ENCODE data around the gene MUSTN1.

Gene MUSTN1

DNA sequence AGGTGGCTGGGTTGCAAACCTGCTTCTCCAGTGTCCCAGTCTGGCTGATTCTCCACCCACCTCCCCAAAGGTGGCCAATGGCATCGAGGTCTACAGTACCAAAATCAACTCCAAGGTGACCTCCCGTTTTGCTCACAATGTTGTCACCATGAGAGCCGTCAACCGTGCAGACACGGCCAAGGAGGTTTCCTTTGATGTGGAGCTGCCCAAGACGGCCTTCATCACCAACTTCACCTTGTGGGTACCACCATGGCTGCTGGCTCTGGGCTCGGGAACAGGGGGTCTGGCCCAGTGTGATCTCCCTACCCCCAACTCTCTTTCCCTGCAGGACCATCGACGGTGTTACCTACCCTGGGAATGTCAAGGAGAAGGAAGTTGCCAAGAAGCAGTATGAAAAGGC is 38.4 kb downstream of the MUSTN1 start:
- Histone ChIP-seq H3K4ac (ENCODE audit: low read depth, low read length) (no peak overlapping the region), H3K4me2 (ENCODE audit: low read length) (no peak overlapping the region), H3K9me3 (ENCODE audit: insufficient read depth, low read depth, low read length) (no peaks in the 10 kb centered on the region), H4K8ac (ENCODE audit: low read depth, low read length) (no peak overlapping the region), H3K79me1 (ENCODE audit: low read length) (no peaks in the 10 kb centered on the region), H3K27ac (ENCODE audit: low read depth, low read length) (no peak overlapping the region), H3K14ac (ENCODE audit: low read length) (no peak overlapping the region), H3K9ac (ENCODE audit: low read length) (no peak overlapping the region), H3K27me3 (ENCODE audit: insufficient read depth, low read length) (no peaks in the 10 kb centered on the region), H4K12ac (ENCODE audit: low read depth, low read length) (no peak overlapping the region), H3K4me1 (ENCODE audit: control insufficient read depth in 1 of 2, insufficient read depth in 2 of 2, low read length in 2 of 2) (peaks cover 0 to 3% of the 10 kb centered on the region in 2 experiments), H2AK5ac (ENCODE audit: low read length) (no peak overlapping the region), H2AFZ (ENCODE audit: insufficient read depth, low read length, poor library complexity) (no peak overlapping the region), H2BK120ac (ENCODE audit: insufficient read depth, low read length, poor library complexity) (no peak overlapping the region), H3K36me3 (ENCODE audit: control insufficient read depth in 1 of 2, insufficient read depth in 2 of 2, low read length in 2 of 2) (no peaks in the 10 kb centered on the region), H3K4me3 (ENCODE audit: low read depth, low read length) (no peak overlapping the region), H2BK12ac (ENCODE audit: low read length) (no peak overlapping the region), H4K91ac (ENCODE audit: low read depth, low read length) (no peak overlapping the region), H3K79me2 (ENCODE audit: control insufficient read depth, insufficient read depth, low read length, poor library complexity) (no peaks in the 10 kb centered on the region), H3K18ac (ENCODE audit: low read length) (no peak overlapping the region), H2BK5ac (ENCODE audit: low read depth, low read length, poor library complexity) (no peak overlapping the region), H3K23ac (ENCODE audit: low read length) (no peak overlapping the region)
- no peak for DNase-seq
- WGBS (ENCODE audit: extremely low coverage, insufficient coverage, insufficient read length) = no CpG with 5 or more reads among the region's 9 CpGs

DNA sequence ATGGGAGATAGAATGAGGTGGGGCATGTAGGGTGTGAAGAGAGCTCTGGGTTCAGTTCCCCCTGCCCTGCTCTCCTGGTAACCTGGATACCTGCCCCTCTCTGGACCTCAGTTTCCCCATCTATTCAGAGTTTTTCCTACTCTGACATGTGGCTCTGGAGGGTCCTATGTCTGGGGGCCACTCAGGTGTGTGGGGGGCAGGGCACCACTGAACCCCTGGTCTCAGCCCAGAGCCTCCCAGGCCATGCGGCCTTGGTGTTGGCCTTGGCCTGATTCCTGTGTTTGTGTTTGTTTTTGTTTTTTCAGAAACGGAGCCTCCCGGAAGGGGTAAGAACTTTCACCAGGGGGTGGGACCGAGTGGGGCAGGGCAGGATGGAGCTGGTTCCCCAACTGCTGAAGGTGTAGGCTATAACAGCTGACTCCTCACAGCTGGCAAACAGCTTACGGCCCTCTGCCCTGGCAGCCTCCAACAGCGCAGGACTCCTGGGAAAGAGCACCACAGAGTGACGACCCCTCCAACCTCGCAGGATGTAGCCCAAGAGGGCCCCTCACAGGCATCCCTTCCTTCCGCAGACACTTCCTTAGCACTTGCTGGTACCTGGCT is 39.4 kb downstream of the MUSTN1 start:
- H3K9ac ChIP-seq (ENCODE audit: low read length) = no peak overlapping the region
- H3K36me3 ChIP-seq (ENCODE audit: control insufficient read depth in 1 of 2, insufficient read depth in 2 of 2, low read length in 2 of 2) = no peaks in the 10 kb centered on the region
- H3K4me2 ChIP-seq (ENCODE audit: low read length) = no peak overlapping the region
- H4K12ac ChIP-seq (ENCODE audit: low read depth, low read length) = no peak overlapping the region
- no peak overlapping the region for H3K18ac ChIP-seq (ENCODE audit: low read length)
- H3K79me2 ChIP-seq (ENCODE audit: control insufficient read depth, insufficient read depth, low read length, poor library complexity) = no peaks in the 10 kb centered on the region
- H2BK5ac ChIP-seq (ENCODE audit: low read depth, low read length, poor library complexity) = no peak overlapping the region
- no peak overlapping the region for H3K14ac ChIP-seq (ENCODE audit: low read length)
- H3K4me3 ChIP-seq (ENCODE audit: low read depth, low read length) = no peak overlapping the region
- H4K91ac ChIP-seq (ENCODE audit: low read depth, low read length) = no peak overlapping the region
- H3K27me3 ChIP-seq (ENCODE audit: insufficient read depth, low read length) = no peaks in the 10 kb centered on the region
- H3K27ac ChIP-seq (ENCODE audit: low read depth, low read length) = no peak overlapping the region
- no peak overlapping the region for H2BK12ac ChIP-seq (ENCODE audit: low read length)
- H3K9me3 ChIP-seq (ENCODE audit: insufficient read depth, low read depth, low read length) = no peaks in the 10 kb centered on the region
- no CpG with 5 or more reads among the region's 9 CpGs for WGBS (ENCODE audit: extremely low coverage, insufficient coverage, insufficient read length)
- H2AFZ ChIP-seq (ENCODE audit: insufficient read depth, low read length, poor library complexity) = no peak overlapping the region
- no peak overlapping the region for H2AK5ac ChIP-seq (ENCODE audit: low read length)
- no peak for DNase-seq
- peaks cover 0 to 3% of the 10 kb centered on the region in 2 experiments for H3K4me1 ChIP-seq (ENCODE audit: control insufficient read depth in 1 of 2, insufficient read depth in 2 of 2, low read length in 2 of 2)
- H3K4ac ChIP-seq (ENCODE audit: low read depth, low read length) = no peak overlapping the region
- no peak overlapping the region for H2BK120ac ChIP-seq (ENCODE audit: insufficient read depth, low read length, poor library complexity)
- no peaks in the 10 kb centered on the region for H3K79me1 ChIP-seq (ENCODE audit: low read length)
- H4K8ac ChIP-seq (ENCODE audit: low read depth, low read length) = no peak overlapping the region
- H3K23ac ChIP-seq (ENCODE audit: low read length) = no peak overlapping the region

DNA sequence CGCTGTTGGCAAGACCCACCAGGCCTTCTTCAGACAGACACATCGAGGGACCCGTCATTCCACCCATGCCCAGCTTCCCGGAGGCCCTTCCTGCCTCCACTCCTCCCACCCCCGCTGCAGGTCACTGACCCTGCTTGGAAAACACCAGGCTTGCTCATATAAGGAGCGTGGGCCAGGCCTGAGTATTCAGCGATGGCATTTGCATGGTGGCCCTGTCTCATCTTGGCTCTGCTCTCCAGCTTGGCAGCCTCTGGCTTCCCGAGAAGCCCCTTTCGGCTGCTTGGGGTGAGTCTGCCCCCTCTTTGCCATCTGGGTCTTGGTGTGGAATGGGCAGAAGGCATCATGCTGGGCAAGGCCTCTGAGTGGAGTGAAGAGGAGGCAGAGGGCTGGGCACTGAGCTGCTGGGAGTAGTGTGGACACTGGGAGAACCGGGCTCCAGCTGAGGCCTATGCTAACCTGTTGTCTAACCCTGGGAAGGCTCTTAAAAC is 40.2 kb downstream of the MUSTN1 start, which contains the start of gene ITIH3:
Gene ITIH3, plus strand, starts transcription at position 185 of the 488 bp plus-strand sequence. Its CDS starts 8 bp downstream, at position 193.
- peaks cover 0 to 3% of the 10 kb centered on the region in 2 experiments for H3K4me1 ChIP-seq (ENCODE audit: control insufficient read depth in 1 of 2, insufficient read depth in 2 of 2, low read length in 2 of 2)
- H2BK120ac ChIP-seq (ENCODE audit: insufficient read depth, low read length, poor library complexity) = no peak within 1 kb of the TSS
- WGBS (ENCODE audit: extremely low coverage, insufficient coverage, insufficient read length) = no CpG with 5 or more reads among the region's 10 CpGs

DNA sequence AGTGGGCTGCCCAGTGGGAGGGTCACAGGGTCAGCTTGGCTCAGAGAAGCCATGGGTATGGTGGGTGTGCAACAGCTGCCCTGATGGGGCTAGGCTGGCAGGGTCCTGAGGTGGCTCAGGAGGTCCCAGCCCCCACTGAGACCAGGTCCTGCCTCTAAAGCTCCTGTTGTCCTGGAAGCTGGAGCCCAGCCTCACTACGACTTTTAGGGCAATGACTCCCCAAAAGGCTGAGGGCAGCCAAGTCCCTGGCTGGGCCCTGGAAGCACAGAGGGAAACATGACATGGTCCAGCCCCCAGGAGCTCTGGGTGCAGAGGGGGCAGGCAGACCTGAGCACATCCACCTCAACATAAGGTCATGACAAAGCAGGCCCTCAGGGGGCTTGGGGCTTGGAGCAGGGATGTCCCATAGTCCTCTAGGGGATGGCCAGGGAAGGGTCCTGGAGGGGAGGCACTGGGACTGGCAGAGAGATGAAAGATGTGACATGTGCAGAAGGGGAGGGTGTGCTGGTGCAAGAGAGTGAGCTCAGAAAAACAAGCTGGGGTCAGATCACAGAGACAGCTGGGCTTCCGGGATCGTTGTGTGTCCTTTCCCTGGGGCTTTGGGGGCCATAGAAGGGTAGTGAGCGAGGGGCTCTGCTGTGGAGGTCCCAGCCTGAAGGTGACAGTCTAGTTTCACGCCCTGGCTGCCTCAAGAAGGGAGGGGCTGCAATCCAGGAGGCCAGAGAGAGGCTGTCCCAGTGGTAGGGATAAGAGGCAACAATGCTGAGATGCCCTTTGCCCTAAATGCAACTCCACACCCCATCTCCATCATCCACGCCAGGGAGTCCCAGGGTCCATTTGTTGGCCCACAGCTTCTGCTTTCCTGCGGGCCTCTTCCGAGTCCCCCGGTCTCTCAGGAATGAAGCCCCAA is 40.9 kb downstream of the MUSTN1 start:
- Histone ChIP-seq H3K23ac (ENCODE audit: low read length) (no peak overlapping the region), H3K79me2 (ENCODE audit: control insufficient read depth, insufficient read depth, low read length, poor library complexity) (no peaks in the 10 kb centered on the region), H3K79me1 (ENCODE audit: low read length) (no peaks in the 10 kb centered on the region), H4K12ac (ENCODE audit: low read depth, low read length) (no peak overlapping the region), H2AFZ (ENCODE audit: insufficient read depth, low read length, poor library complexity) (no peak overlapping the region), H4K8ac (ENCODE audit: low read depth, low read length) (no peak overlapping the region), H2AK5ac (ENCODE audit: low read length) (no peak overlapping the region), H3K18ac (ENCODE audit: low read length) (no peak overlapping the region), H4K91ac (ENCODE audit: low read depth, low read length) (no peak overlapping the region), H3K4me3 (ENCODE audit: low read depth, low read length) (no peak overlapping the region), H3K36me3 (ENCODE audit: control insufficient read depth in 1 of 2, insufficient read depth in 2 of 2, low read length in 2 of 2) (no peaks in the 10 kb centered on the region), H3K27ac (ENCODE audit: low read depth, low read length) (no peak overlapping the region), H2BK120ac (ENCODE audit: insufficient read depth, low read length, poor library complexity) (no peak overlapping the region), H3K4ac (ENCODE audit: low read depth, low read length) (no peak overlapping the region), H3K14ac (ENCODE audit: low read length) (no peak overlapping the region), H3K9ac (ENCODE audit: low read length) (no peak overlapping the region), H3K9me3 (ENCODE audit: insufficient read depth, low read depth, low read length) (no peaks in the 10 kb centered on the region), H2BK5ac (ENCODE audit: low read depth, low read length, poor library complexity) (no peak overlapping the region), H3K4me2 (ENCODE audit: low read length) (no peak overlapping the region), H3K27me3 (ENCODE audit: insufficient read depth, low read length) (no peaks in the 10 kb centered on the region), H3K4me1 (ENCODE audit: control insufficient read depth in 1 of 2, insufficient read depth in 2 of 2, low read length in 2 of 2) (peaks cover 0 to 3% of the 10 kb centered on the region in 2 experiments), H2BK12ac (ENCODE audit: low read length) (no peak overlapping the region)
- no CpG with 5 or more reads among the region's 9 CpGs for WGBS (ENCODE audit: extremely low coverage, insufficient coverage, insufficient read length)
- no peak for DNase-seq

More for the DNA sequence above, 40.2 kb downstream of the MUSTN1 start, which contains the start of gene ITIH3:
- no peak within 1 kb of the TSS for H3K23ac ChIP-seq (ENCODE audit: low read length)
- no peak within 1 kb of the TSS for H4K12ac ChIP-seq (ENCODE audit: low read depth, low read length)
- H3K79me1 ChIP-seq (ENCODE audit: low read length) = no peaks in the 10 kb centered on the region
- H3K79me2 ChIP-seq (ENCODE audit: control insufficient read depth, insufficient read depth, low read length, poor library complexity) = no peaks in the 10 kb centered on the region
- no peak within 1 kb of the TSS for H3K4ac ChIP-seq (ENCODE audit: low read depth, low read length)
- no peak within 1 kb of the TSS for H3K14ac ChIP-seq (ENCODE audit: low read length)
- H4K8ac ChIP-seq (ENCODE audit: low read depth, low read length) = no peak within 1 kb of the TSS
- H2BK12ac ChIP-seq (ENCODE audit: low read length) = no peak within 1 kb of the TSS
- H3K27me3 ChIP-seq (ENCODE audit: insufficient read depth, low read length) = no peaks in the 10 kb centered on the region
- no peak for DNase-seq
- H4K91ac ChIP-seq (ENCODE audit: low read depth, low read length) = no peak within 1 kb of the TSS
- H3K9me3 ChIP-seq (ENCODE audit: insufficient read depth, low read depth, low read length) = no peaks in the 10 kb centered on the region
- H2AK5ac ChIP-seq (ENCODE audit: low read length) = no peak within 1 kb of the TSS
- H3K18ac ChIP-seq (ENCODE audit: low read length) = no peak within 1 kb of the TSS
- no peak within 1 kb of the TSS for H3K9ac ChIP-seq (ENCODE audit: low read length)
- H3K4me2 ChIP-seq (ENCODE audit: low read length) = no peak within 1 kb of the TSS
- no peak within 1 kb of the TSS for H3K4me3 ChIP-seq (ENCODE audit: low read depth, low read length)
- H2BK5ac ChIP-seq (ENCODE audit: low read depth, low read length, poor library complexity) = no peak within 1 kb of the TSS
- no peak within 1 kb of the TSS for H3K27ac ChIP-seq (ENCODE audit: low read depth, low read length)
- no peaks in the 10 kb centered on the region for H3K36me3 ChIP-seq (ENCODE audit: control insufficient read depth in 1 of 2, insufficient read depth in 2 of 2, low read length in 2 of 2)
- H2AFZ ChIP-seq (ENCODE audit: insufficient read depth, low read length, poor library complexity) = no peak within 1 kb of the TSS
